ENCODE data around the gene PLSCR2. TPM values are rescaled to one million over a fixed set of nuclear protein-coding genes. Genes with fewer than 3 reads are reported as not detected.
"Not testable (repeated sequence)": the region's sequence is repeated elsewhere in the genome, so short reads cannot be mapped to it uniquely, and the experiment has no call there.

Gene PLSCR2
- polyA plus RNA-seq, 1 experiment = not detected

- Histone ChIP-seq H3K4me3 (ENCODE audit: low read depth, low read length) (no peak overlapping the region), H3K27me3 (ENCODE audit: control insufficient read depth, insufficient read depth, low read length) (no peaks in the 10 kb centered on the region), H3K36me3 (ENCODE audit: control insufficient read depth, insufficient read depth, low read length) (no peaks in the 10 kb centered on the region)
- ChIA-PET POLR2A (no interaction called here), CTCF (interaction anchor here (1.4 kb wide), 1 partner anchor 11 kb away, joined by 3 read pairs; no protein-coding TSS in a partner anchor)
- DNase-seq (ENCODE audit: low read depth) = no peak
- no peak for TF ChIP-seq CTCF (IDR thresholded peaks at IDR 0.05; ENCODE audit: insufficient read depth, low read depth, low read length)
Observed at GRCh38 chr3:146502887-146503460, 33.6 kb upstream of the PLSCR2 start.

GRCh38 chr3:146501752-146502151, 32.4 kb upstream of the PLSCR2 start:
- TF ChIP-seq CTCF (IDR thresholded peaks at IDR 0.05; ENCODE audit: insufficient read depth, low read depth, low read length) = no peak
- no peaks in the 10 kb centered on the region for H3K36me3 ChIP-seq (ENCODE audit: control insufficient read depth, insufficient read depth, low read length)
- ChIA-PET CTCF (no interaction called here), POLR2A (no interaction called here)
- H3K27me3 ChIP-seq (ENCODE audit: control insufficient read depth, insufficient read depth, low read length) = no peaks in the 10 kb centered on the region
- no peak for DNase-seq (ENCODE audit: low read depth)
- H3K4me3 ChIP-seq (ENCODE audit: low read depth, low read length) = no peak overlapping the region

- DNase-seq (ENCODE audit: low read depth) = no peak
- no peaks in the 10 kb centered on the region for H3K36me3 ChIP-seq (ENCODE audit: control insufficient read depth, insufficient read depth, low read length)
- CTCF ChIA-PET = interaction anchor here (1.3 kb wide), 1 partner anchor 52 kb away, joined by 3 read pairs; no protein-coding TSS in a partner anchor
- H3K27me3 ChIP-seq (ENCODE audit: control insufficient read depth, insufficient read depth, low read length) = no peaks in the 10 kb centered on the region
- H3K4me3 ChIP-seq (ENCODE audit: low read depth, low read length) = no peak overlapping the region
- POLR2A ChIA-PET = no interaction called here
- no peak for TF ChIP-seq CTCF (IDR thresholded peaks at IDR 0.05; ENCODE audit: insufficient read depth, low read depth, low read length)
Observed at GRCh38 chr3:146499701-146500100, 30.3 kb upstream of the PLSCR2 start.

- ChIA-PET POLR2A (no interaction called here), CTCF (interaction anchor here (0.7 kb wide), 1 partner anchor 1118 kb away, joined by 3 read pairs; no protein-coding TSS in a partner anchor)
- no peak for DNase-seq (ENCODE audit: low read depth)
- no peak overlapping the region for H3K4me3 ChIP-seq (ENCODE audit: low read depth, low read length)
- TF ChIP-seq CTCF (IDR thresholded peaks at IDR 0.05; ENCODE audit: insufficient read depth, low read depth, low read length) = no peak
- no peaks in the 10 kb centered on the region for H3K27me3 ChIP-seq (ENCODE audit: control insufficient read depth, insufficient read depth, low read length)
- no peaks in the 10 kb centered on the region for H3K36me3 ChIP-seq (ENCODE audit: control insufficient read depth, insufficient read depth, low read length)
Observed at GRCh38 chr3:146498002-146498736, 28.8 kb upstream of the PLSCR2 start.

- H3K27me3 ChIP-seq (ENCODE audit: control insufficient read depth, insufficient read depth, low read length); H3K36me3 ChIP-seq (ENCODE audit: control insufficient read depth, insufficient read depth, low read length); POLR2A ChIA-PET; CTCF ChIA-PET; DNase-seq (ENCODE audit: low read depth); H3K4me3 ChIP-seq (ENCODE audit: low read depth, low read length): not testable (repeated sequence)
Observed at GRCh38 chr3:146497145-146497843, 27.9 kb upstream of the PLSCR2 start.

Data from BJ (cell line).